Progenitor cell of endocrine pancreas (in vitro differentiated cells): ENCODE data around the gene CDK8. TPM values are rescaled to one million over a fixed set of nuclear protein-coding genes. Genes with fewer than 3 reads are reported as not detected.

Source experiments
- DNase-seq: peaks from one replicate; pipeline ENCODE4 v3.0.0; 2021; ENCODE audit warnings: low spot score; ENCODE audit not compliant: unreplicated experiment
- H3K27ac Mint-ChIP-seq: 2 replicates; pipeline ENCODE4 v1.8.0; 2021; ENCODE audit warnings: mild to moderate bottlenecking, moderate library complexity, mixed read lengths
- H3K27me3 Mint-ChIP-seq: 2 replicates; pipeline ENCODE4 v1.8.0; 2021; ENCODE audit warnings: mixed read lengths
- H3K36me3 Mint-ChIP-seq: 2 replicates; pipeline ENCODE4 v1.8.0; 2022; ENCODE audit warnings: mixed read lengths; ENCODE audit not compliant: insufficient read depth
- H3K4me1 Mint-ChIP-seq: 2 replicates; pipeline ENCODE4 v1.8.0; 2021; ENCODE audit warnings: low read depth, mixed read lengths
- H3K4me3 Mint-ChIP-seq: 2 replicates; pipeline ENCODE4 v1.8.0; 2021; ENCODE audit warnings: low read depth, mild to moderate bottlenecking, moderate library complexity, mixed read lengths
- H3K9me3 Mint-ChIP-seq: 2 replicates; pipeline ENCODE4 v1.8.0; 2021; ENCODE audit warnings: low read depth, mixed read lengths
- total RNA-seq: library from RNA; stranded (reverse); gene quantifications from 2 replicates; pipeline ENCODE4 v1.2.1, GENCODE V29; 2021
- TF ChIP-seq, protein P1 (sequence below): fragments of 200-600 bp; sonication (generic); IDR thresholded peaks from one replicate; pipeline ENCODE4 v1.5.0; 2021; ENCODE audit warnings: antibody characterized with exemption, mild to moderate bottlenecking; ENCODE audit not compliant: unreplicated experiment

CDK8 gene
- total RNA-seq, 1 donor from 2014 or later = 31.7 TPM

- Mint-ChIP-seq H3K36me3 (no peaks in the 10 kb centered on the region), H3K4me1 (peaks cover 12% of the 10 kb centered on the region), H3K4me3 (no peak overlapping the region), H3K9me3 (no peaks in the 10 kb centered on the region), H3K27me3 (peaks cover 7% of the 10 kb centered on the region), H3K27ac (no peak overlapping the region)
- DNase-seq = no peak
- TF ChIP-seq, protein P1, sequence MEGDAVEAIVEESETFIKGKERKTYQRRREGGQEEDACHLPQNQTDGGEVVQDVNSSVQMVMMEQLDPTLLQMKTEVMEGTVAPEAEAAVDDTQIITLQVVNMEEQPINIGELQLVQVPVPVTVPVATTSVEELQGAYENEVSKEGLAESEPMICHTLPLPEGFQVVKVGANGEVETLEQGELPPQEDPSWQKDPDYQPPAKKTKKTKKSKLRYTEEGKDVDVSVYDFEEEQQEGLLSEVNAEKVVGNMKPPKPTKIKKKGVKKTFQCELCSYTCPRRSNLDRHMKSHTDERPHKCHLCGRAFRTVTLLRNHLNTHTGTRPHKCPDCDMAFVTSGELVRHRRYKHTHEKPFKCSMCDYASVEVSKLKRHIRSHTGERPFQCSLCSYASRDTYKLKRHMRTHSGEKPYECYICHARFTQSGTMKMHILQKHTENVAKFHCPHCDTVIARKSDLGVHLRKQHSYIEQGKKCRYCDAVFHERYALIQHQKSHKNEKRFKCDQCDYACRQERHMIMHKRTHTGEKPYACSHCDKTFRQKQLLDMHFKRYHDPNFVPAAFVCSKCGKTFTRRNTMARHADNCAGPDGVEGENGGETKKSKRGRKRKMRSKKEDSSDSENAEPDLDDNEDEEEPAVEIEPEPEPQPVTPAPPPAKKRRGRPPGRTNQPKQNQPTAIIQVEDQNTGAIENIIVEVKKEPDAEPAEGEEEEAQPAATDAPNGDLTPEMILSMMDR = no peak
Observed at GRCh38 chr13:26225896-26226617, 27.9 kb upstream of the CDK8 start.

GRCh38 chr13:26227166-26227971 is 26.6 kb upstream of the CDK8 start:
- TF ChIP-seq, protein P1 = no peak
- H3K4me1 Mint-ChIP-seq = peaks cover 7% of the 10 kb centered on the region
- H3K27me3 Mint-ChIP-seq = peaks cover 7% of the 10 kb centered on the region
- no peaks in the 10 kb centered on the region for H3K36me3 Mint-ChIP-seq
- no peaks in the 10 kb centered on the region for H3K9me3 Mint-ChIP-seq
- DNase-seq = no peak
- H3K27ac Mint-ChIP-seq = no peak overlapping the region
- no peak overlapping the region for H3K4me3 Mint-ChIP-seq

- Mint-ChIP-seq H3K27me3 (peaks cover 7% of the 10 kb centered on the region), H3K27ac (no peak overlapping the region), H3K4me3 (no peak overlapping the region), H3K36me3 (no peaks in the 10 kb centered on the region), H3K4me1 (no peaks in the 10 kb centered on the region), H3K9me3 (no peaks in the 10 kb centered on the region)
- TF ChIP-seq, protein P1 = no peak
- no peak for DNase-seq
Observed at GRCh38 chr13:26228096-26228495, 25.8 kb upstream of the CDK8 start.

GRCh38 chr13:26229080-26229615 is 24.8 kb upstream of the CDK8 start:
- Mint-ChIP-seq H3K27ac (no peak overlapping the region), H3K36me3 (no peaks in the 10 kb centered on the region), H3K27me3 (peaks cover 7% of the 10 kb centered on the region), H3K4me3 (no peak overlapping the region), H3K4me1 (no peaks in the 10 kb centered on the region), H3K9me3 (no peaks in the 10 kb centered on the region)
- TF ChIP-seq, protein P1 = no peak
- no peak for DNase-seq

GRCh38 chr13:26230703-26231102 is 23.2 kb upstream of the CDK8 start:
- TF ChIP-seq, protein P1 = no peak
- Mint-ChIP-seq H3K27me3 (peaks cover 11% of the 10 kb centered on the region), H3K4me3 (no peak overlapping the region), H3K4me1 (no peaks in the 10 kb centered on the region), H3K27ac (no peak overlapping the region), H3K9me3 (no peaks in the 10 kb centered on the region), H3K36me3 (no peaks in the 10 kb centered on the region)
- DNase-seq = no peak
